ENCODE measurements around the gene MTUS2. TPM values are rescaled to one million over a fixed set of nuclear protein-coding genes. Genes with fewer than 3 reads are reported as not detected.

MTUS2 gene
- polyA plus RNA-seq, 2 of the 4 experiments (the other 2 are of a cell fraction): not detected

DNA sequence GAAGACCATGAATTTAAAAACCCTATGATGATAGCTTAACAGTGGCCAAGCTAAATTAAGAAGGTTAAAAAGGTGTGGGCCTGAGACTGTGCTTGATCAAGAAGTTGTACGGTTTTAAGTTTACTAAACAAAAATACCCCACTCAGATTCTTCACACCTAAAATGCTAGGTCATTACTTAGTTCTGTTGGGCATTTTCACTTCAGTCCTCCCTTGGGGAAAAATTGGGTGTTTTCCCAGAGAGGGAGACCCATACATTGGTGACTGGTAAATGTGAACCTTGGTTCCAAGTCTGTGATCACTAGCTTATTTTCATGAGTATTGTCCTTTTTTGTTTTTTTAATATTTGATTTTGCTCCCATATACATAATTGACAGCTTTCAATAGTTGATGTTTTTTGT, 44.4 kb downstream of the MTUS2 start (continued):
- TF ChIP-seq, protein P1, sequence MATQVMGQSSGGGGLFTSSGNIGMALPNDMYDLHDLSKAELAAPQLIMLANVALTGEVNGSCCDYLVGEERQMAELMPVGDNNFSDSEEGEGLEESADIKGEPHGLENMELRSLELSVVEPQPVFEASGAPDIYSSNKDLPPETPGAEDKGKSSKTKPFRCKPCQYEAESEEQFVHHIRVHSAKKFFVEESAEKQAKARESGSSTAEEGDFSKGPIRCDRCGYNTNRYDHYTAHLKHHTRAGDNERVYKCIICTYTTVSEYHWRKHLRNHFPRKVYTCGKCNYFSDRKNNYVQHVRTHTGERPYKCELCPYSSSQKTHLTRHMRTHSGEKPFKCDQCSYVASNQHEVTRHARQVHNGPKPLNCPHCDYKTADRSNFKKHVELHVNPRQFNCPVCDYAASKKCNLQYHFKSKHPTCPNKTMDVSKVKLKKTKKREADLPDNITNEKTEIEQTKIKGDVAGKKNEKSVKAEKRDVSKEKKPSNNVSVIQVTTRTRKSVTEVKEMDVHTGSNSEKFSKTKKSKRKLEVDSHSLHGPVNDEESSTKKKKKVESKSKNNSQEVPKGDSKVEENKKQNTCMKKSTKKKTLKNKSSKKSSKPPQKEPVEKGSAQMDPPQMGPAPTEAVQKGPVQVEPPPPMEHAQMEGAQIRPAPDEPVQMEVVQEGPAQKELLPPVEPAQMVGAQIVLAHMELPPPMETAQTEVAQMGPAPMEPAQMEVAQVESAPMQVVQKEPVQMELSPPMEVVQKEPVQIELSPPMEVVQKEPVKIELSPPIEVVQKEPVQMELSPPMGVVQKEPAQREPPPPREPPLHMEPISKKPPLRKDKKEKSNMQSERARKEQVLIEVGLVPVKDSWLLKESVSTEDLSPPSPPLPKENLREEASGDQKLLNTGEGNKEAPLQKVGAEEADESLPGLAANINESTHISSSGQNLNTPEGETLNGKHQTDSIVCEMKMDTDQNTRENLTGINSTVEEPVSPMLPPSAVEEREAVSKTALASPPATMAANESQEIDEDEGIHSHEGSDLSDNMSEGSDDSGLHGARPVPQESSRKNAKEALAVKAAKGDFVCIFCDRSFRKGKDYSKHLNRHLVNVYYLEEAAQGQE (IDR thresholded peaks at IDR 0.05): no peak
- no peak for TF ChIP-seq HEYL (CRISPR knock-in tag; IDR thresholded peaks at IDR 0.05)
- TF ChIP-seq HOXB5 (CRISPR knock-in tag; IDR thresholded peaks at IDR 0.05): no peak

DNA sequence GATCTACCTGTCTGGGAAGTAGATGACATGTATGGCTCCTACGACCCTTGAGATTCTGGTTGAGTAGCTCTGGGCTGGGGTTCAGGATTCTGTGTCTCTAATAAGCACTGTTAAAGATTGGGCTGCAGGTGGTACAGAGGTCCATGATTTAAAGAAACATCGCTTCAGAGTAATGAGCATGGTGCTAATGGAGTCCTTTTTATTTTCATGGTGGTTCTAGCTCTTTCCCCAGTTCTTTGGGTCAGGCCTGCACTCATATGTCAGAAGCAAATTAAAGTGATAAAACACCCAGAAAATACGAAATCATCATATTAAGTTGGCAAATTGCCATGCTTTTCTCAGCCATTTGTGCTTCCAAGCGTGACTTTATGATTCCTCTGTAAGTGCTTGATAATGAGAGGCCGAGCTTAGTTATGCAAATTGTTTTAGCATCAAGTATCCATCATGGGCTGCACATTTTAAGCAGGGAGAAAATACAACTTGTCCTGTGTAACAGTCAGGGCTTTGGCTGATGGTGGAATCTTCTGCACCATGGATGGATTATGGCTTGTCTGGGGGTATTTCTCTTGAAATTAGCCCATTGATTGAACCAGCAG, 45.1 kb downstream of the MTUS2 start:
- Histone ChIP-seq H3K9me3 (no peaks in the 10 kb centered on the region), H3K4me2 (no peak overlapping the region), H3K4me3 (no peak overlapping the region), H3K27ac (no peak overlapping the region), H3K4me1 (no peaks in the 10 kb centered on the region)
- CTCF ChIA-PET: no interaction called here
- ATAC-seq (no peak), FAIRE-seq (no peak), DNase-seq (ENCODE audit: low read depth in 1 of 2, low spot score in 1 of 2) (no peak)
- 1% methylated on average over 5 of the region's 5 CpGs for WGBS (ENCODE audit: missing lambda C conversion rate)
- TF ChIP-seq NPAS2 (CRISPR knock-in tag; IDR thresholded peaks at IDR 0.05; ENCODE audit: borderline replicate concordance) (no peak), JUN (IDR thresholded peaks at IDR 0.05) (no peak), RARB (CRISPR knock-in tag; IDR thresholded peaks at IDR 0.05) (no peak), MAZ (IDR thresholded peaks at IDR 0.05; ENCODE audit: borderline replicate concordance, low read depth, low read length) (no peak), PHF8 (IDR thresholded peaks at IDR 0.05; ENCODE audit: borderline replicate concordance, low read depth) (no peak), CBX8 (IDR thresholded peaks at IDR 0.05) (no peak), EP300 (IDR thresholded peaks at IDR 0.05) (no peak), USF2 (IDR thresholded peaks at IDR 0.05) (no peak), CEBPB (IDR thresholded peaks at IDR 0.05) (no peak)
- TF ChIP-seq, protein P1 (IDR thresholded peaks at IDR 0.05): no peak
- TF ChIP-seq, protein P2, sequence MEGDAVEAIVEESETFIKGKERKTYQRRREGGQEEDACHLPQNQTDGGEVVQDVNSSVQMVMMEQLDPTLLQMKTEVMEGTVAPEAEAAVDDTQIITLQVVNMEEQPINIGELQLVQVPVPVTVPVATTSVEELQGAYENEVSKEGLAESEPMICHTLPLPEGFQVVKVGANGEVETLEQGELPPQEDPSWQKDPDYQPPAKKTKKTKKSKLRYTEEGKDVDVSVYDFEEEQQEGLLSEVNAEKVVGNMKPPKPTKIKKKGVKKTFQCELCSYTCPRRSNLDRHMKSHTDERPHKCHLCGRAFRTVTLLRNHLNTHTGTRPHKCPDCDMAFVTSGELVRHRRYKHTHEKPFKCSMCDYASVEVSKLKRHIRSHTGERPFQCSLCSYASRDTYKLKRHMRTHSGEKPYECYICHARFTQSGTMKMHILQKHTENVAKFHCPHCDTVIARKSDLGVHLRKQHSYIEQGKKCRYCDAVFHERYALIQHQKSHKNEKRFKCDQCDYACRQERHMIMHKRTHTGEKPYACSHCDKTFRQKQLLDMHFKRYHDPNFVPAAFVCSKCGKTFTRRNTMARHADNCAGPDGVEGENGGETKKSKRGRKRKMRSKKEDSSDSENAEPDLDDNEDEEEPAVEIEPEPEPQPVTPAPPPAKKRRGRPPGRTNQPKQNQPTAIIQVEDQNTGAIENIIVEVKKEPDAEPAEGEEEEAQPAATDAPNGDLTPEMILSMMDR (IDR thresholded peaks at IDR 0.05): no peak
- POLR2A ChIA-PET: no interaction called here

- ChIA-PET POLR2A (no interaction called here), CTCF (no interaction called here)
- H3K4me3 ChIP-seq: no peak overlapping the region
- no peak for FAIRE-seq
- ATAC-seq: no peak
- DNase-seq (ENCODE audit: low read depth in 1 of 2, low spot score in 1 of 2): no peak
- no peak overlapping the region for H3K27ac ChIP-seq
- H3K4me2 ChIP-seq: no peak overlapping the region
- no peaks in the 10 kb centered on the region for H3K4me1 ChIP-seq
- no peaks in the 10 kb centered on the region for H3K9me3 ChIP-seq
- WGBS (ENCODE audit: missing lambda C conversion rate): 3% methylated on average over 7 of the region's 7 CpGs
- TF ChIP-seq HEYL (CRISPR knock-in tag; IDR thresholded peaks at IDR 0.05) (no peak), ESRRA (IDR thresholded peaks at IDR 0.05; ENCODE audit: borderline replicate concordance, low read length) (no peak), TFCP2L1 (CRISPR knock-in tag; IDR thresholded peaks at IDR 0.05) (no peak), TP53 (CRISPR knock-in tag; IDR thresholded peaks at IDR 0.05) (no peak), BCL3 (IDR thresholded peaks at IDR 0.05) (no peak), CHD4 (IDR thresholded peaks at IDR 0.05; ENCODE audit: borderline replicate concordance) (no peak)
- TF ChIP-seq, protein P3, sequence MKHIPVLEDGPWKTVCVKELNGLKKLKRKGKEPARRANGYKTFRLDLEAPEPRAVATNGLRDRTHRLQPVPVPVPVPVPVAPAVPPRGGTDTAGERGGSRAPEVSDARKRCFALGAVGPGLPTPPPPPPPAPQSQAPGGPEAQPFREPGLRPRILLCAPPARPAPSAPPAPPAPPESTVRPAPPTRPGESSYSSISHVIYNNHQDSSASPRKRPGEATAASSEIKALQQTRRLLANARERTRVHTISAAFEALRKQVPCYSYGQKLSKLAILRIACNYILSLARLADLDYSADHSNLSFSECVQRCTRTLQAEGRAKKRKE (CRISPR knock-in tag; IDR thresholded peaks at IDR 0.05; ENCODE audit: low read depth): no peak
- TF ChIP-seq, protein P4, sequence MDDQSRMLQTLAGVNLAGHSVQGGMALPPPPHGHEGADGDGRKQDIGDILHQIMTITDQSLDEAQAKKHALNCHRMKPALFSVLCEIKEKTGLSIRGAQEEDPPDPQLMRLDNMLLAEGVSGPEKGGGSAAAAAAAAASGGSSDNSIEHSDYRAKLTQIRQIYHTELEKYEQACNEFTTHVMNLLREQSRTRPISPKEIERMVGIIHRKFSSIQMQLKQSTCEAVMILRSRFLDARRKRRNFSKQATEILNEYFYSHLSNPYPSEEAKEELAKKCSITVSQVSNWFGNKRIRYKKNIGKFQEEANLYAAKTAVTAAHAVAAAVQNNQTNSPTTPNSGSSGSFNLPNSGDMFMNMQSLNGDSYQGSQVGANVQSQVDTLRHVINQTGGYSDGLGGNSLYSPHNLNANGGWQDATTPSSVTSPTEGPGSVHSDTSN (IDR thresholded peaks at IDR 0.05): no peak
These were observed 45.8 kb downstream of the MTUS2 start for GRCh38 chr13:28865951-28866350.
